Measurements from ENCODE around the gene NUDT22.

NUDT22 gene

GRCh38 chr11:64254326-64254725 lies 28.3 kb downstream of the NUDT22 start:
- no peak for DNase-seq (ENCODE audit: low read depth in 2 of 2)

DNA sequence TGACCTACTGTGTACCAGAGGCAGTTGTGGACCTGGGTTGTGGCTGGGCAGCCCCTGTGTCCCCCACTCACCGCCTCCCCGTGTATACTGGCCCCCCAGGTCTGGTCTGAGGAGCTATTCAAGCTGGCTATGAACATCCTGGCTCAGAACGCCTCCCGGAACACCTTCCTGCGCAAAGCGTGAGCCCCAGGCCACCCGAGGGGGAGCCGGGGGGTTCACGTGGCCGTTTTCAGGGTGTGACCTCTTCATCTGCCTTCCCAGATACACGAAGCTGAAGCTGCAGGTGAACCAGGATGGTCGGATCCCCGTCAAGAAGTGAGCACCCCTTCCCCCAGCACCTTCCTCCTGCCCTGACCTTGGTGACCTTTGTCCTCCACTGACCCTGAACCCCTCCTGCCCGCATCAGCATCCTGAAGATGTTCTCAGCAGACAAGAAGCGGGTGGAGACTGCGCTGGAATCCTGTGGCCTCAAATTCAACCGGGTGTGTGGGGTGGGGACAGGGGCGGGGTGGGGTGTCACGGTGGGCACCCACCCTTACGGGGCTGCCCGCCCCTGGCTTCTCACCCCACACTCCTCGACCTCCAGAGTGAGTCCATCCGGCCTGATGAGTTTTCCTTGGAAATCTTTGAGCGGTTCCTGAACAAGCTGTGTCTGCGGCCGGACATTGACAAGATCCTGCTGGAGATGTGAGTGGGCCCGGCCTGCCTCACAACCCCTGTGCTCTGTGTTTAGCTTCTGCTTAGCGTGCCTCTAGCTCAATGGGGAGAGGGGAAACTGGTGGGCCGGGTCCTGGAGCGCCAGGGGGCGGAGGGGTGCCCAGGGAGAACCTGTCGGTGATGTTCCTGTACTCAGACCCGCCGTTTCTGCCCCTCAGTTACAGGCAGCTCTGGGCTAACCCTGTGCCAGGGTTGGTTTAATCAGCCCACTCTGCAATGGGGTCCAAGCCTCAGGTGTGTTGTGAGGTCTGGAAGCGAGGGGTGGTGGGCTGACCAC lies 29.4 kb downstream of the NUDT22 start:
- no peak for DNase-seq (ENCODE audit: low read depth in 2 of 2)

- no peak for DNase-seq (ENCODE audit: low read depth in 2 of 2)
Observed at GRCh38 chr11:64256300-64256699, 30.2 kb downstream of the NUDT22 start.

GRCh38 chr11:64258356-64258755 lies 32.3 kb downstream of the NUDT22 start:
- no peak for DNase-seq (ENCODE audit: low read depth in 2 of 2)

DNA sequence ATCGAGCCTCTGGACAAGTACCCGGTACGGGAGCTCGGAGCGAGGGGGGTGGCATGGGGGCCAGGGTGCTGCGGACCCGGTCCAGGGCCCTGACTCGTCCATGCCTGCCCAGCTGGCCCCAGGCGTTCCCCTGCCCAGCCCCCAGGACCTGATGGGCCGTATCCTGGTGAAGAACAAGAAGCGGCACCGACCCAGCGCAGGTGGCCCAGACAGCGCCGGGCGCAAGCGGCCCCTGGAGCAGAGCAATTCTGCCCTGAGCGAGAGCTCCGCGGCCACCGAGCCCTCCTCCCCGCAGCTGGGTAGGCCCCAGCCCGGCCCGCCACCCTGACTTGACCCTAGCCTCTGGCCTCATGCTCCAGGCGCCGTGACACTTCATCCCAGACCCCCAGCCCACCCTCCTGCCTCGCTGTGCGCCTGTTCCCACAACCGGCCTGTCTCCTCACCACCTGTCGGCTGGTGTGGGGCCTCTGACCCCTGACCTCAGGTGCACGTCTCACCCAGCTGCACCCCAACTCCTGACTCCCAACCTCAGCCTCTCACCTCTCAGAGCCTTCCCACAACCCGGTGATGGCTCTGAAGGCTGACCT lies 33.0 kb downstream of the NUDT22 start:
- DNase-seq (ENCODE audit: low read depth in 2 of 2), result no peak

- DNase-seq (ENCODE audit: low read depth in 2 of 2), result no peak
Observed at GRCh38 chr11:64259533-64260067, 33.5 kb downstream of the NUDT22 start.

- no peak for DNase-seq (ENCODE audit: low read depth in 2 of 2)
Observed at GRCh38 chr11:64260147-64260708, 34.2 kb downstream of the NUDT22 start.

DNA sequence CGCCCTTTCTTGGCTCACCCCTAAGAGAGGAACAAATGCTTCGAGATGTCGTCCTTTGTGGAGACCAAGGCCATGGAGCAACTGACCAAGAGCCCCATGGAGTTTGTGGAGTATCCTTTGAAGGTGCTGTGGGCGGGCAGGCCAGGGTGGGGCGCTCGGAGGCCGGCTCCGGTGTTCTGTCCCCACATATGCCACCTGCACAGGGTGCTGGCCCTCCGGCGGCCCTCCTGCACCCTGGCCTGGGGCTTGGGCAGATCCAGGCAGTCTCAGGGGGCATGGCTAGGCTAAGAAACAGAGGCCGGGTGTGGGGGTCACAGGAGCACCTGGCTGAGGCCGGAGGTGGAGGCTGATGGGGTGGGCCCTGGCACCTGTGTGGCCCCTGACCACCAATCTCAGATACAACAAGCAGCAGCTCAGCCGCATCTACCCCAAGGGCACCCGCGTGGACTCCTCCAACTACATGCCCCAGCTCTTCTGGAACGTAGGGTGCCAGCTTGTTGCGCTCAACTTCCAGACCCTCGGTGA lies 35.5 kb downstream of the NUDT22 start:
- DNase-seq (ENCODE audit: low read depth in 2 of 2), result no peak

DNA sequence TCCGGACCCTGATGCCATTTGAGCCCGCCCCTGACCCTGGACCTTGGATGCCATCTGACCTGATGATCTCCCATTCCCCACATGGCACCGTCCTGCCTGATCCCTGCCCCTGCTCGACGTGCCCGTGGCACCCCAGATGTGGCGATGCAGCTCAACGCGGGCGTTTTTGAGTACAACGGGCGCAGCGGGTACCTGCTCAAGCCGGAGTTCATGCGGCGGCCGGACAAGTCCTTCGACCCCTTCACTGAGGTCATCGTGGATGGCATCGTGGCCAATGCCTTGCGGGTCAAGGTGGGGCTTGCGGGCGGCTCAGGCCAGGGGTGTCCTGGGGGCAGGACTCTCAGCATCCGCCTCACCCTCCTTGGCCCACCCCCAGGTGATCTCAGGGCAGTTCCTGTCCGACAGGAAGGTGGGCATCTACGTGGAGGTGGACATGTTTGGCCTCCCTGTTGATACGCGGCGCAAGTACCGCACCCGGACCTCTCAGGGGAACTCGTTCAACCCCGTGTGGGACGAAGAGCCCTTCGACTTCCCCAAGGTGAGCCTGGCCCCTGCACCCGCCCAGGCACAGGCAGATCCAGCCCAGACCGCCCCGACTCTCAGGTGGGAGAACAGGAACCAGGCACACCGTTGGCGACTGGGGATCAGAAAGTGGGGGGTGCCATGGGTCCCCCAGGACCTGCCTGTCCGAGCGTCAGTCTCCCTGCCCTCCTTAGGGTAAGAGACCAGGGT lies 36.4 kb downstream of the NUDT22 start:
- no peak for DNase-seq (ENCODE audit: low read depth in 2 of 2)

DNA sequence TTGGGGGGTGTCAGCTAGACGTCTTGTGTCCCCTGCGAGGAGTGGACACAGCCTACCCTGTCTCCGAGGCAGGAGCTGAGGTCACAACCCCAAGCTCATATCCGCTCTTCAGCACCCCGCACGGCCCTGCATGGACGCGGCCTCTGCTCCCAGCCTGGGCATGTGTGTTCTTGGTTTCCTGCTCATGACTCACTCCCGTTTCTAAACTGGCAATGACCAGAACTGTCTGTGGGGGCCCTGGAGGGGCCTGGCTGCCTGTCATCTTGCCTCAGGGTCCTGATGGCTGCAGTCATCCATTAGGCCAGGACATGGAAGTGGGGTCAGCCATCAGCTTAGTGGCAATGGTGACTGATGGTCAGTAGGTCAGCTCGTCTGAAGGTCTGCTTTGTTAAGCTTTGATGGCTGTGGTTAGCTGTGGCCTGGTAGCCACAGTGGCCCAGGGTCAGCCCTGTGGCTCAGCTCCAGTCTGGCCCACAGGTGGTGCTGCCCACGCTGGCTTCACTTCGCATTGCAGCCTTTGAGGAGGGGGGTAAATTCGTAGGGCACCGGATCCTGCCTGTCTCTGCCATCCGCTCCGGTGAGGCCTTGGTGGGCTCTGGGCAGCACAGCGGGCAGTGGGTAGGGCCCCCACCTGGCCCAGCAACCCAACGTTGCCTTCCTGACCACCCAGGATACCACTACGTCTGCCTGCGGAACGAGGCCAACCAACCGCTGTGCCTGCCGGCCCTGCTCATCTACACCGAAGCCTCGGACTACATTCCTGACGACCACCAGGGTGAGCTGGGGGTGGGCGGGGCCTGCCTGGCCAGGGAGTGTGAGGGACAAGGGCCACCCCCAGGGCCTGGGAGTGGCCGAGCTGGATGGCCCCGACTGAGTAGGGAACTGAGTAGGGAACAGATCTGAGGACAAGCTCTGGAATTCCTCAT lies 37.2 kb downstream of the NUDT22 start:
- DNase-seq (ENCODE audit: low read depth in 2 of 2), result no peak

DNA sequence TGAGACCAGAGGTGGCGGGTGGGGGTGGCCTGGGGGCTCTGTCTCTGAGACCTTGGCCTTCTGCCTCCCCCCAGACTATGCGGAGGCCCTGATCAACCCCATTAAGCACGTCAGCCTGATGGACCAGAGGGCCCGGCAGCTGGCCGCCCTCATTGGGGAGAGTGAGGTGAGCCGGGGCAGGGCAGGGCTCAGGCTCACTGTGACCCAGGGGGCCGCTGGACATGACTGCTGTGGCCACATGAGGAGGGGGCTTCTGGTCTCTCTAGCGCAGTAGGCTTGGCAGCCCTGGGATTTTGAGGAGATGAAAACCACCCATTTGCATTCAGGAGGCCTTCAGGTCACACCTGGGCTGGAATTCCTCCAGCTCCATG lies 37.9 kb downstream of the NUDT22 start:
- no peak for DNase-seq (ENCODE audit: low read depth in 2 of 2)

- DNase-seq (ENCODE audit: low read depth in 2 of 2), result no peak
Observed at GRCh38 chr11:64264371-64264852, 38.3 kb downstream of the NUDT22 start.

DNA sequence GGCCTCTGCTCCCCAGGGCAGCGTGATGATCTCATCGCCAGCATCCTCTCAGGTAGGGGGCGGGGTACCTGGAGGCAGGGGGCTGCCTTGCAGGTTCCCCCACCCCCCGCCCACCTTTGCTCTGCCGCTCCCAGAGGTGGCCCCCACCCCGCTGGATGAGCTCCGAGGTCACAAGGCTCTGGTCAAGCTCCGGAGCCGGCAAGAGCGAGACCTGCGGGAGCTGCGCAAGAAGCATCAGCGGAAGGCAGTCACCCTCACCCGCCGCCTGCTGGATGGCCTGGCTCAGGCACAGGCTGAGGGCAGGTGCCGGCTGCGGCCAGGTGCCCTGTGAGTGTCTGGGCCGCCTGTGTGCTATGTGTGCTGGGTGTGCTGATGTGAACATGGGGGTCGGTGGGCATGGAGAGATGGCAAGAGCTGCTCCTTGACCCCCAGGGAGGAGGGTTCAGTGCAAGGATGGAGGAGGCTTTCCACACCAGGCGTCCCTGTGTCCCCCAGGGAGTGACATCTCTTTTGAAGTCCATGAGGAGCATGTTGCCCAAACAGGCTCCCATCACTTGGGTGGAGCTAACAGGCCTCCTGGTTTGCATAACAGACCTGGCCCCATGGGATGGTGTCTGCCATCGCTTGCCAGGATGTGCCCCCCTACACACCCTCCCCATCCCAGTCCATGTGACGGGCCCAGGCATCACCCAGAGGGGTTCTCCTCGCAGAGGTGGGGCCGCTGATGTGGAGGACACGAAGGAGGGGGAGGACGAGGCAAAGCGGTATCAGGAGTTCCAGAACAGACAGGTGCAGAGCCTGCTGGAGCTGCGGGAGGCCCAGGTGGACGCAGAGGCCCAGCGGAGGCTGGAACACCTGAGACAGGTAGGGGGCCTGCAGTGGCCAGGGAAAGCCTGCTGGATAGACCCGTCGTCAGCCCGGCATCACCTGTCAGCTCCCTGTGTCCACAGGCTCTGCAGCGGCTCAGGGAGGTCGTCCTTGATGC lies 39.4 kb downstream of the NUDT22 start:
- no peak for DNase-seq (ENCODE audit: low read depth in 2 of 2)

GRCh38 chr11:64266339-64266738 lies 40.3 kb downstream of the NUDT22 start:
- DNase-seq (ENCODE audit: low read depth in 2 of 2), result no peak

- no peak for DNase-seq (ENCODE audit: low read depth in 2 of 2)
Observed at GRCh38 chr11:64267207-64267945, 41.3 kb downstream of the NUDT22 start.

- DNase-seq (ENCODE audit: low read depth in 2 of 2), result no peak
Observed at GRCh38 chr11:64268025-64268892, 42.2 kb downstream of the NUDT22 start.

- DNase-seq (ENCODE audit: low read depth in 2 of 2), result no peak
Observed at GRCh38 chr11:64268893-64269539, 42.9 kb downstream of the NUDT22 start.
